NCI-H82 treated with DMSO at 0.1 percent for 48 hours (cell line): ENCODE data around the gene SARM1.
"Not testable (repeated sequence)": the region's sequence is repeated elsewhere in the genome, so short reads cannot be mapped to it uniquely, and the experiment has no call there.

Experiments used
- DNase-seq: peaks from one replicate; lab custom pipeline; 2025; ENCODE audit not compliant: unreplicated experiment; lab: John Stamatoyannopoulos, UW

The SARM1 gene

GRCh38 chr17:28371245-28372202, at the start of gene SARM1:
SARM1 (plus strand) TSS chr17:28371694; CDS start chr17:28372033, 339 bp downstream.
- peak; percentile 95 for DNase-seq

- no peak for DNase-seq
These were observed 47.2 kb upstream of the SARM1 start for GRCh38 chr17:28324267-28324745.

- no peak for DNase-seq
These were observed 46.7 kb upstream of the SARM1 start for GRCh38 chr17:28324781-28325180.

- DNase-seq: peak; percentile 23
These were observed 46.3 kb upstream of the SARM1 start for GRCh38 chr17:28325211-28325610.

GRCh38 chr17:28326114-28326513, 45.4 kb upstream of the SARM1 start:
- DNase-seq: no peak

GRCh38 chr17:28327031-28327607, 44.4 kb upstream of the SARM1 start:
- no peak for DNase-seq

- no peak for DNase-seq
These were observed 43.8 kb upstream of the SARM1 start for GRCh38 chr17:28327709-28328108.

- no peak for DNase-seq
These were observed 43.2 kb upstream of the SARM1 start for GRCh38 chr17:28328325-28328724.

GRCh38 chr17:28330671-28331070, 40.8 kb upstream of the SARM1 start:
- no peak for DNase-seq

GRCh38 chr17:28331891-28332420, 39.5 kb upstream of the SARM1 start:
- DNase-seq: no peak

GRCh38 chr17:28333083-28333746, 38.3 kb upstream of the SARM1 start:
- DNase-seq: no peak

- no peak for DNase-seq
These were observed 37.3 kb upstream of the SARM1 start for GRCh38 chr17:28334171-28334570.

GRCh38 chr17:28334666-28335200, 36.8 kb upstream of the SARM1 start:
- no peak for DNase-seq

GRCh38 chr17:28335201-28335958, 36.1 kb upstream of the SARM1 start, which contains the start of the genes IFT20 and TNFAIP1:
IFT20 (minus strand) TSS chr17:28335472; CDS start chr17:28331985, 3,487 bp downstream.
TNFAIP1 (plus strand) TSS chr17:28335761; CDS start chr17:28339522, 3,761 bp downstream.
- peak; percentile 100 for DNase-seq

GRCh38 chr17:28335959-28336871, 35.3 kb upstream of the SARM1 start:
- DNase-seq: peak; percentile 63

GRCh38 chr17:28338056-28338768, 33.3 kb upstream of the SARM1 start:
- no peak for DNase-seq

GRCh38 chr17:28338769-28339212, 32.7 kb upstream of the SARM1 start:
- DNase-seq: not testable (repeated sequence)

GRCh38 chr17:28339431-28339830, 32.1 kb upstream of the SARM1 start:
- DNase-seq: no peak
